Bone marrow (tissue), 2 donors: ENCODE results near the gene BTRC.
"Not testable (repeated sequence)": the region's sequence is repeated elsewhere in the genome, so short reads cannot be mapped to it uniquely, and the experiment has no call there.

Source experiments
- DNase-seq, 2 donors: peaks; one replicate each; lab custom pipeline; 2025; lab: John Stamatoyannopoulos, UW

Gene BTRC

GRCh38 chr10:101386659-101387259, 32.8 kb downstream of the BTRC start:
- no peak for DNase-seq

GRCh38 chr10:101388676-101389276, 34.8 kb downstream of the BTRC start:
- DNase-seq: no peak

GRCh38 chr10:101389532-101389931, 35.6 kb downstream of the BTRC start:
- not testable (repeated sequence) for DNase-seq

- DNase-seq: no peak
Observed at GRCh38 chr10:101389986-101390531, 36.1 kb downstream of the BTRC start.

GRCh38 chr10:101393378-101393777, 39.4 kb downstream of the BTRC start:
- DNase-seq: no peak

- no peak for DNase-seq
Observed at GRCh38 chr10:101394524-101395133, 40.7 kb downstream of the BTRC start.

- DNase-seq: no peak
Observed at GRCh38 chr10:101397140-101397539, 43.2 kb downstream of the BTRC start.

GRCh38 chr10:101400585-101400984, 46.6 kb downstream of the BTRC start:
- DNase-seq: no peak

- DNase-seq: no peak
Observed at GRCh38 chr10:101402711-101403110, 48.7 kb downstream of the BTRC start.

- DNase-seq: no peak
Observed at GRCh38 chr10:101403161-101403560, 49.2 kb downstream of the BTRC start.

- DNase-seq: no peak
Observed at GRCh38 chr10:101405001-101405400, 51.0 kb downstream of the BTRC start.

GRCh38 chr10:101411598-101411997, 57.6 kb downstream of the BTRC start:
- DNase-seq: no peak

GRCh38 chr10:101414034-101414433, 60.1 kb downstream of the BTRC start:
- no peak for DNase-seq

- DNase-seq: no peak
Observed at GRCh38 chr10:101415884-101416283, 61.9 kb downstream of the BTRC start.

- not testable (repeated sequence) for DNase-seq
Observed at GRCh38 chr10:101421967-101422366, 68.0 kb downstream of the BTRC start.

GRCh38 chr10:101425535-101425934, 71.6 kb downstream of the BTRC start:
- DNase-seq: no peak

- no peak for DNase-seq
Observed at GRCh38 chr10:101428036-101428435, 74.1 kb downstream of the BTRC start.

GRCh38 chr10:101429423-101429822, 75.5 kb downstream of the BTRC start:
- no peak for DNase-seq

GRCh38 chr10:101436302-101436701, 82.3 kb downstream of the BTRC start:
- DNase-seq: no peak

GRCh38 chr10:101438881-101439391, 85.0 kb downstream of the BTRC start:
- DNase-seq: no peak

- peak in 1 of 2 donors; percentile 59 for DNase-seq
Observed at GRCh38 chr10:101441541-101442455, 87.8 kb downstream of the BTRC start.

- no peak for DNase-seq
Observed at GRCh38 chr10:101442456-101442800, 88.5 kb downstream of the BTRC start.
